ENCODE data around the gene CX3CL1. TPM values are rescaled to one million over a fixed set of nuclear protein-coding genes. Genes with fewer than 3 reads are reported as not detected.

Gene CX3CL1
- total RNA-seq: 10 to 100 TPM in 1 of 4 donors, 1 to 10 TPM in 2, not detected in 1; 1.7 to 13.5 (median 1.8) TPM

GRCh38 chr16:57372372-57373116 is at the start of gene CX3CL1:
CX3CL1 (plus strand) TSS chr16:57372490; CDS start chr16:57372569, 79 bp downstream.
- in situ Hi-C loops (cut with MboI; ENCODE audit: low pct_ligation_motif_present in 1 of 4, low pct_unique_long_range_greater_than_20kb in 1 of 4, low sequenced_read_pairs in 3 of 4): no loop called here
- DNase-seq: peak; percentile 76
- Histone ChIP-seq H3K4me1 (peaks cover 4 to 20% (median 14%) of the 10 kb centered on the region in 4 donors), H3K27ac (peak within 1 kb of the TSS; percentile 68 to 81 (median 74)), H3K36me3 (no peaks in the 10 kb centered on the region), H3K4me3 (peak within 1 kb of the TSS; percentile 8 to 44 (median 28)), H3K9me3 (no peaks in the 10 kb centered on the region), H3K27me3 (no peaks in the 10 kb centered on the region)
- TF ChIP-seq CTCF (IDR thresholded peaks at IDR 0.05) (no peak), POLR2A (IDR thresholded peaks at IDR 0.05) (peak; percentile 57), POLR2AphosphoS5 (IDR thresholded peaks at IDR 0.05) (peak; percentile 69 to 71 (median 70))
- WGBS, 2 donors (ENCODE audit: low coverage in 1 of 2): 25% methylated on average over 23 of the region's 23 CpGs; no CpG with 5 or more reads in 1 of the 2 donors
- intact Hi-C loops (cut with DNase I; ENCODE audit: low total_unique reads): no loop called here

- in situ Hi-C loops (cut with MboI; ENCODE audit: low pct_ligation_motif_present in 1 of 4, low pct_unique_long_range_greater_than_20kb in 1 of 4, low sequenced_read_pairs in 3 of 4): no loop called here
- WGBS, 2 donors (ENCODE audit: low coverage in 1 of 2): 60 to 64% methylated on average over 1 to 2 of the region's 2 CpGs
- no peaks in the 10 kb centered on the region for H3K36me3 ChIP-seq
Observed at GRCh38 chr16:57324749-57325148, 47.5 kb upstream of the CX3CL1 start.

GRCh38 chr16:57325458-57325857 is 46.8 kb upstream of the CX3CL1 start:
- H3K36me3 ChIP-seq: no peaks in the 10 kb centered on the region
- DNase-seq: no peak
- TF ChIP-seq CTCF (IDR thresholded peaks at IDR 0.05): no peak
- TF ChIP-seq POLR2AphosphoS5 (IDR thresholded peaks at IDR 0.05): no peak
- TF ChIP-seq POLR2A (IDR thresholded peaks at IDR 0.05): no peak
- TF ChIP-seq EP300 (IDR thresholded peaks at IDR 0.05; ENCODE audit: low read depth): no peak
- no peaks in the 10 kb centered on the region for H3K27me3 ChIP-seq
- no peaks in the 10 kb centered on the region for H3K9me3 ChIP-seq
- H3K4me3 ChIP-seq: no peak overlapping the region
- intact Hi-C loops (cut with DNase I; ENCODE audit: low total_unique reads): no loop called here
- no peak overlapping the region for H3K27ac ChIP-seq
- no peaks in the 10 kb centered on the region for H3K4me1 ChIP-seq
- in situ Hi-C loops (cut with MboI; ENCODE audit: low pct_ligation_motif_present in 1 of 4, low pct_unique_long_range_greater_than_20kb in 1 of 4, low sequenced_read_pairs in 3 of 4): no loop called here
- 78% methylated on average over 1 of the region's 1 CpG; no CpG with 5 or more reads in 1 of the 2 donors for WGBS, 2 donors (ENCODE audit: low coverage in 1 of 2)

More at GRCh38 chr16:57324749-57325148, 47.5 kb upstream of the CX3CL1 start:
- H3K4me3 ChIP-seq: no peak overlapping the region
- DNase-seq: no peak
- no peaks in the 10 kb centered on the region for H3K9me3 ChIP-seq
- no peaks in the 10 kb centered on the region for H3K4me1 ChIP-seq
- intact Hi-C loops (cut with DNase I; ENCODE audit: low total_unique reads): no loop called here
- H3K27me3 ChIP-seq: no peaks in the 10 kb centered on the region
- H3K27ac ChIP-seq: no peak overlapping the region
- TF ChIP-seq EP300 (IDR thresholded peaks at IDR 0.05; ENCODE audit: low read depth) (no peak), POLR2A (IDR thresholded peaks at IDR 0.05) (no peak), CTCF (IDR thresholded peaks at IDR 0.05) (no peak), POLR2AphosphoS5 (IDR thresholded peaks at IDR 0.05) (no peak)

- Histone ChIP-seq H3K27me3 (no peaks in the 10 kb centered on the region), H3K9me3 (no peaks in the 10 kb centered on the region), H3K4me3 (no peak overlapping the region), H3K36me3 (no peaks in the 10 kb centered on the region), H3K27ac (no peak overlapping the region), H3K4me1 (no peaks in the 10 kb centered on the region)
- WGBS, 2 donors (ENCODE audit: low coverage in 1 of 2): 69 to 70% methylated on average over 5 to 8 of the region's 8 CpGs
- in situ Hi-C loops (cut with MboI; ENCODE audit: low pct_ligation_motif_present in 1 of 4, low pct_unique_long_range_greater_than_20kb in 1 of 4, low sequenced_read_pairs in 3 of 4) (no loop called here), intact Hi-C loops (cut with DNase I; ENCODE audit: low total_unique reads) (no loop called here)
- no peak for DNase-seq
- TF ChIP-seq POLR2A (IDR thresholded peaks at IDR 0.05): no peak
- no peak for TF ChIP-seq EP300 (IDR thresholded peaks at IDR 0.05; ENCODE audit: low read depth)
- TF ChIP-seq POLR2AphosphoS5 (IDR thresholded peaks at IDR 0.05): no peak
- TF ChIP-seq CTCF (IDR thresholded peaks at IDR 0.05): no peak
Observed at GRCh38 chr16:57329718-57330327, 42.5 kb upstream of the CX3CL1 start.
